Stimulated activated naive CD8-positive, alpha-beta T cell treated with anti-CD3 and anti-CD28 coated beads, Interleukin-15, amount 100 ng/mL, for 72 hours (primary cell): Measurements from ENCODE around the gene EPS8L3.
"Not testable (repeated sequence)": the region's sequence is repeated elsewhere in the genome, so short reads cannot be mapped to it uniquely, and the experiment has no call there.

Source experiments
- ATAC-seq: fragments of 150-1000 bp; cut with Tn5 transposase; 2 replicates; pipeline ENCODE4 v1.10.0; 2021; ENCODE audit warnings: mild to moderate bottlenecking, moderate library complexity
- DNase-seq, 2 donors: peaks; one replicate each; pipeline ENCODE4 v3.0.0; 2021 to 2022
- H3K27ac Mint-ChIP-seq, 2 donors: one replicate each; pipeline ENCODE4 v1.8.0; 2022; ENCODE audit warnings: mild to moderate bottlenecking in 2 of 2, mixed read lengths in 2 of 2, moderate library complexity in 2 of 2
- H3K27me3 Mint-ChIP-seq: one replicate; pipeline ENCODE4 v1.8.0; 2022; ENCODE audit warnings: mixed read lengths
- H3K4me1 Mint-ChIP-seq: one replicate; pipeline ENCODE4 v1.8.0; 2022; ENCODE audit warnings: mild to moderate bottlenecking, mixed read lengths
- H3K4me3 Mint-ChIP-seq, 2 donors: one replicate each; pipeline ENCODE4 v1.8.0; 2022; ENCODE audit warnings: mild to moderate bottlenecking in 2 of 2, mixed read lengths in 2 of 2, moderate library complexity in 1 of 2
- H3K9me3 Mint-ChIP-seq, 2 donors: one replicate each; pipeline ENCODE4 v1.8.0; 2022; ENCODE audit warnings: mixed read lengths in 2 of 2

Gene EPS8L3

DNA sequence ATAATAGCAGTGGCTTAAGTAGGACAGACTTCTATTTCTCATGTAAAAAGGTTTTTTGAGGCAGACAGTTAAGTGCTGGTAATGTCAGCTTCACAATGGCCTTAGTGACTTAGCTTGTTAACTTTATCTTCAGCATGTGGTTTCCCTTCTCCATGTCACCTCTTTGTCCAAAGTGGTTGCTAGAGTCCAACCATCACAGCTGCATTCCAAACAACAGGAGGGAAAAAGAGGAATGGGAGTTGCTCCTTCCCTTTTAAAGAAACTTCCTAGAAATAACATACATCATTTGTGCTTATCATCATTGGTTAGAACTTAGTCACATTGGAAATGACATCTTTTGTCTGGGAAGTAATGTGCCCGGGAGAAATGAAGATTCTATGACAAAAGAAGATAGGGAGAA is 41.8 kb downstream of the EPS8L3 start:
- Mint-ChIP-seq H3K27me3 (peaks cover 6% of the 10 kb centered on the region), H3K9me3 (no peaks in the 10 kb centered on the region), H3K27ac (no peak overlapping the region), H3K4me1 (peaks cover 6% of the 10 kb centered on the region), H3K4me3 (no peak overlapping the region)
- no peak for DNase-seq
- no peak for ATAC-seq

DNA sequence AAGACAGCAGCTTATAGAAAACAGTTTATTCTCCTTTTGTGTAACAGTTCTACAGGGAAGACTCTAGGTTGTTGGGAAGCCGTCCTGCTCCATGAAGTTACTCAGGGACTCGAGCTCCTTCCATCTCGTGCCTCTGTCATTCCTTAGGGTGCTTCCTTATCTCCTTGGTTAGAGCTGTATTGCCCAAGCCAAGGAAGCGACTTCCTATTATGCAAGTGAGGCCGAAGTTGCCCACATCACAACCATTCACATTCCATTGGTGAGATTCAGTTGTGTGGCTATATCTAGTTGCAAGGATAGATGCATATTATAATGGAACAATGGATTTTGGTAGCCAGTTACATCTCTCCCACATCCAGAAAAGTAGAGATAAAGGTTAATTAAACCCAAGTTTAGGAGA is 42.7 kb downstream of the EPS8L3 start:
- DNase-seq = no peak
- H3K27ac Mint-ChIP-seq = no peak overlapping the region
- peaks cover 6% of the 10 kb centered on the region for H3K27me3 Mint-ChIP-seq
- ATAC-seq = no peak
- H3K4me1 Mint-ChIP-seq = peaks cover 5% of the 10 kb centered on the region
- H3K9me3 Mint-ChIP-seq = no peaks in the 10 kb centered on the region
- H3K4me3 Mint-ChIP-seq = no peak overlapping the region

DNA sequence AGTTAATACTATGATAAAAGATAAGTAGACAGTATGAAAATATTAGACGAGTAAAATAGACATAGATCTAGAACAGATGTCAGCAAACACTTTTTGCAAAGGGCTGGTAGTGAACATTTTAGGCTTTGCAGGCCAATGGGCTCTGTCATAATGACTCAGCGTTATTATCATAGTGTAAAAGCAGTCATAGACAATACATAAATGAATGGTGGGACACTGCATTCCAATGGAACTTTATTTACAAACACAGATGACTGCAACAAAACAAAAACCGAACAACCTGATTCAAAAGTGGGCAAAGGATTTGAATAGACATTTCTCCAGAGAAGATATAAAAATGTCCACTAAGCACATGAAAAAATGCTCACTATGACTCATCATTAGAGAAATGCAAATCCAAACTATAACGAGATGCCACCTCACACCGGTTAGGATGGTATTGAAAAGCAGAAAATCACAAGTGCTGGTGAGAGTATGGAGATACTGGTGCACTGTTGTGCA is 44.3 kb downstream of the EPS8L3 start:
- Mint-ChIP-seq H3K9me3 (no peaks in the 10 kb centered on the region), H3K27ac (no peak overlapping the region), H3K4me1 (peaks cover 5% of the 10 kb centered on the region), H3K4me3 (no peak overlapping the region), H3K27me3 (peaks cover 14% of the 10 kb centered on the region)
- ATAC-seq = no peak
- no peak for DNase-seq

DNA sequence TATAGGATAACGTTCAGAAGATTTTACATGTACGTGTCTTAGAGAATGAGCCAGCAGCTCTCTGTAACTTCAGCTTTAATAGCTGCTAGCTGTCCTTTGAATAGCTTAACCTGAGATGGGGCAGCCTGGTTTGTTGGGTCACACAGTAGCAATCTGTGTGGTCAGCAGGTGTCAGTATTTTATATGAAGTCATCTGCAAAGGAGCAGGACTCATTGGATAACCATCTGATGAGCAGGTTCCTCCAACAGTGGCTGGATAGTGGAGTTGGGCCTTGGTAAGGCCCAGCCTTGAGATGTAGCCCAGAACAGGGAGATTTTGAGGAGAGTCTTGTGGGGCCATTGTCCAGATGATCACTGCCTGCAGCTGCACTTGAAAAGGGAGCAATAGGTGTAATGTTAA is 45.2 kb downstream of the EPS8L3 start:
- Mint-ChIP-seq H3K4me1 (peaks cover 5% of the 10 kb centered on the region), H3K27me3 (peaks cover 23% of the 10 kb centered on the region), H3K4me3 (no peak overlapping the region)

DNA sequence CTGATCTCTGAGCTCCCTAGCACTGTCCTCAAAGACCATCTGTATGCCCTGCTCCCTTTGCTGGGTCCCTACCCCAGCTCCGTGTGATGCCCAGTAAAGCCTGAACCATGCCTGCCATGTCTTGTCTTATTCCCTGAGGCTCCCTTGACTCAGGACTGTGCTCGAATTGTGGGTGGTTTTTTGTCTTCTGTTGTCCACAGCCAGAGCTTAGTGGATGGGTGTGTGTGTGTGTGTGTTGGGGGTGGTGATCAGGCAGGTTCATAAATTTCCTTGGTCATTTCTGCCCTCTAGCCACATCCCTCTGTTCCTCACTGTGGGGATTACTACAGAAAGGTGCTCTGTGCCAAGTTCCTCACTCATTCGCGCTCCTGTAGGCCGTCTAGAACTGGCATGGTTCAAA is 46.0 kb downstream of the EPS8L3 start:
- no peak for ATAC-seq
- peaks cover 27% of the 10 kb centered on the region for H3K27me3 Mint-ChIP-seq
- H3K4me3 Mint-ChIP-seq = no peak overlapping the region
- H3K9me3 Mint-ChIP-seq = no peaks in the 10 kb centered on the region
- H3K4me1 Mint-ChIP-seq = peaks cover 5% of the 10 kb centered on the region
- DNase-seq = no peak
- H3K27ac Mint-ChIP-seq = no peak overlapping the region

More for the DNA sequence above, 45.2 kb downstream of the EPS8L3 start:
- ATAC-seq = no peak
- no peak for DNase-seq
- no peak overlapping the region for H3K27ac Mint-ChIP-seq
- H3K9me3 Mint-ChIP-seq = no peaks in the 10 kb centered on the region

DNA sequence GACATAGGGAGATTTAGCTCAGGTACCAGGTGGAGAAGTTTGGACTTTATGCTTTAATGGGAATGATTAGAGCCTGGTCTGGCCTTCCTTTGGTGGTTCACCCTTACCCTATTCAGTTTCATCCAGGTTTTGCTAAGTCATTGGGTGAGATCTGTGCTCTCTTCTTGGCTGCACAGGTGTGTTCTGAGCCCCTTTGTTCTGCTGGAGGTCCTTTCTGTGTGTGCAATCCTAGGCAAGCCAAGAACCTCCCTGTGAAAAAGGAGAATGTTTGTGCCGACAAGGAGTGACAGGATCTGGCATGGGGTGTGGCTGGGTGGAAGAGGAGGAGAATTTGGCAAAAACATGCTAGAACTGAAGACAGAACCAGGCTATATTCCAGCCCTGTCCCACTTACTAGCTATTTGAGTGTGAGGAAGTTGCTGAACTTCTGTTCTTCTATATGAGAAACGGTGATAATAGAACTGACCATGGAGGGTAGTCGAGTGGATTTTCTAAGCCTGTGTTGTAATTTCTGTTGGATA is 47.1 kb downstream of the EPS8L3 start:
- Mint-ChIP-seq H3K27ac (peak overlapping the region; percentile 8 to 50), H3K4me3 (no peak overlapping the region), H3K27me3 (peaks cover 35% of the 10 kb centered on the region), H3K4me1 (peaks cover 5% of the 10 kb centered on the region), H3K9me3 (no peaks in the 10 kb centered on the region)
- DNase-seq (no peak), ATAC-seq (no peak)

DNA sequence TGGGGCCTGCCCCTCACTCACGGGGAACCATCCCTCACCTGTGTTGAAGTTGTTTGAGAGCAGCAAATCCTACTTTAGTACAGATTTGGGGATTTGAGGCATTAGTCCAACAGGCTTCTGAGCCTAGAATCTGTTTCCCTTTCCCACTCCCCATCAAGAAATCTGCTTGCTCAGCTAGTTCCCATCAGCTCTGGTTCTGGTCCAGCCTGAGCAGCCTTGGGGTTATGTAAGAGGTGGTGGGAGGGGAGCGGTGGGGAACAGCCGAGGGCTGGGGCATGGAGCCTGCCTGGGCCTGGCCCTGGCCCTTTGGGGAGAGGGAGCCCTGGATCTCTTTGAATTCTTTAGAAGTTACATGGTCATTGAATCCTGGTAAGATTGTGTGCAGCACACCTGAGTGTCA is 47.6 kb downstream of the EPS8L3 start:
- Mint-ChIP-seq H3K4me1 (peaks cover 5% of the 10 kb centered on the region), H3K9me3 (no peaks in the 10 kb centered on the region)

DNA sequence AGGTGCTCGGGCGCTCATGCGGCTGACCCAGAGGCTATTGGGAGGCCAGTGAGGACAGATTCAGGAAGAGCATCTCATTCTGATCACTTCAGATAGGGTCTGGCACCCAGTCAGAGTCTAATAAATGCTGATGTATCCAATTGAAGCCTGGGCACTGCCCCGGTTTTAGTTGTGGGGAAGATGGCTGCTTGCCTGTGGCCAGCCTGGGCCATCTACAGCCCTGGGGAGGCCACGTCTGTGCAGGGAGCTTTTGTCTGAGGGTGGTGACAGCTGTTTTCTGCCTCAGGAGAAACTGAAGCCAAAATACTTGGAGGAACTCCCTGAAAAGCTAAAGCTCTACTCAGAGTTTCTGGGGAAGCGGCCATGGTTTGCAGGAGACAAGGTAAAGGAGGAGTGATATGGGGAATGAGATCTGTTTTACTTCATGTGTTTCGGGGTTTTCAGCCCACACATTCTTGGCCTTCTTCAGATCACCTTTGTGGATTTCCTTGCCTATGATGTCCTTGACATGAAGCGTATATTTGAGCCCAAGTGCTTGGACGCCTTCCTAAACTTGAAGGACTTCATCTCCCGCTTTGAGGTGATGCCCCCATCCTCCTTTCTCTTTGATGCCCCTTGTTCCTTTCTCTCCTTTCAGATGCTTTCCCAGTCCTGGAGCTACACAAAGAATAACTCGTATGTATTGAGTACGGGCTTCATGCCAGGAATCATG is 48.9 kb downstream of the EPS8L3 start:
- Mint-ChIP-seq H3K27ac (peak overlapping the region in 1 of 2 donors; percentile 55), H3K9me3 (no peaks in the 10 kb centered on the region), H3K27me3 (peaks cover 35% of the 10 kb centered on the region), H3K4me3 (no peak overlapping the region), H3K4me1 (peaks cover 5% of the 10 kb centered on the region)
- DNase-seq (no peak), ATAC-seq (no peak)

More for the DNA sequence above, 47.6 kb downstream of the EPS8L3 start:
- H3K4me3 Mint-ChIP-seq = no peak overlapping the region
- no peak for ATAC-seq
- H3K27me3 Mint-ChIP-seq = peaks cover 35% of the 10 kb centered on the region
- H3K27ac Mint-ChIP-seq = peak overlapping the region in 1 of 2 donors; percentile 50
- no peak for DNase-seq

DNA sequence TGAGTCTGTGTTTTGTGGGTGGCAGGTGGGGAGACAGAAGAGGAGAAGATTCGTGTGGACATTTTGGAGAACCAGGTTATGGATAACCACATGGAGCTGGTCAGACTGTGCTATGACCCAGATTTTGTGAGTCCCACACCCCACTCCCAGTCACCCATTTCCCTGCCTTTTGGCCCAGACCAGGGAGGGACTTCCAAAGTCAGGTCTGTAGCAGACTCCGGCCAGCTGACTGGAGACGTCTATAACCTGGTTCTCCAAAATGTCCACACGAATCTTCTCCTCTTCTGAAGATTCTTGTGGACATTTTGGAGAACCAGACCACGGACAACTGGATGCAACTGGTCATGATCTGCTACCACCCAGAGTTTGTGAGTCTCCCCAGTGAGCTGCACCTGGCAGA is 50.1 kb downstream of the EPS8L3 start:
- H3K4me3 Mint-ChIP-seq = no peak overlapping the region

DNA sequence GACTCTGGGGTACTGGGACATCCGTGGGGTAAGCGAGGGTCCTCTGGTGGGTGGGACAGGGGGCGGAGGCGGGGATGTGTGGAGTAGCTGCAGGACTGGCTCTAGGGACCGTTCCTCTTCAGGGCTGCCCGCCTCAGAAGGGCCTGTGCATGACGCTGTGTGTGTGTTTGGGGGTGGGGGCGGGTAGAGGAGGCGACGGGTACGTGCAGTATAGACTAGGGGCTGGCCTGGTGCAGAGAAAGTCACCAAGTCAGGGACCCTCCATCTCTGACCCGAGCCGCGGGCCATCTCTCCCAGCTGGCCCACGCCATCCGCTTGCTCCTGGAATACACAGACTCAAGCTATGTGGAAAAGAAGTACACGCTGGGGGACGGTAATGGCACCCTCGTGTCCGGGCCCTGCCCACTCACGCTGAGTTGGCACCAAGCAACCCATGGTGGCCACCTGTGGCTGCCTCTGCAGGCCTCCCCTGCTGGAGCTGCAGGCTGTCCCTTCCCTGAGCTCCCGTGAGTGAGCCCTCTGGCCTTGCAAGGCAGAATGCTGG is 51.3 kb downstream of the EPS8L3 start:
- no peak for DNase-seq

More for the DNA sequence above, 50.1 kb downstream of the EPS8L3 start:
- H3K4me1 Mint-ChIP-seq = no peaks in the 10 kb centered on the region
- H3K27me3 Mint-ChIP-seq = peaks cover 35% of the 10 kb centered on the region
- no peak for DNase-seq
- ATAC-seq = no peak
- peaks cover 0 to 9% of the 10 kb centered on the region in 2 donors for H3K9me3 Mint-ChIP-seq
- no peak overlapping the region for H3K27ac Mint-ChIP-seq

DNA sequence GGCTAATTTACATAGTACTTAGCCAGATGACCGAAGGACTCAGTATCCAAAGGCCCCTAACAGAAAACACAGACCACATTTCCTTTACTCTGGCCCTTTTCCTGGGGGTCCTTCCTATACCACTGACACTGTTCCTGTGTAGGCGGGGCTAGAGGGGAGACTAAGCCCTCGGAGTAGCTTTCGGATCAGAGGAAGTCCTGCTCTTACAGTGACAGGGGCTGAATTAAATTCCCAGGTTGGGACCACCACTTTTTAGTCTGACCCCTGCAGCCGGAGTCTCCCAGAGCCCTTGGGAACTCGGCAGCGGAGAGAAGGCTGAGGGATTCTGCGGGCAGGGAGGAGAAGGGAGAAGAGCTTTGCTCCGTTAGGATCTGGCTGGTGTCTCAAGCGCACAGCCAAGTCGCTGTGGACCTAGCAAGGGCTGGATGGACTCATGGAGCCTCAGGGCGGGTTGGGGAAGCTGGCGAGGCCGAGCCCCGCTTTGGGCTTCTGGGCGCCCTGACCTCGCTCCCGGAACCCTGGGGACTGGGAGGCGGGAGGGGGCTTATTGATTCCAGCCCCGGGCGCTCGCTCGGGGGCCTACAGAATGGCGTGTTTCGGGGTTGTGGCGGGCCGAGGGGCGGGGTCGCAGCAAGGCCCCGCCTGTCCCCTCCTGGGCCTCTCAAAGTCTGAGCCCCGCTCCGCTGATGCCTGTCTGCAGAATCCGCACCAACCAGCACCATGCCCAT is 52.0 kb downstream of the EPS8L3 start, which contains the start of gene GSTM5:
GSTM5 (plus strand) TSS at position 659 of the 728 bp plus-strand sequence; CDS start at position 721, 62 bp downstream.
- Mint-ChIP-seq H3K4me3 (peak within 1 kb of the TSS in 1 of 2 donors; percentile 10), H3K27me3 (peaks cover 29% of the 10 kb centered on the region), H3K9me3 (peaks cover 3 to 17% of the 10 kb centered on the region in 2 donors)
- ATAC-seq = peak; percentile 65
- not testable (repeated sequence) for DNase-seq, H3K27ac Mint-ChIP-seq, H3K4me1 Mint-ChIP-seq

More for the DNA sequence above, 51.3 kb downstream of the EPS8L3 start:
- Mint-ChIP-seq H3K4me3 (peak overlapping the region in 1 of 2 donors; percentile 10), H3K27me3 (peaks cover 29% of the 10 kb centered on the region), H3K9me3 (peaks cover 3 to 17% of the 10 kb centered on the region in 2 donors), H3K4me1 (no peaks in the 10 kb centered on the region), H3K27ac (no peak overlapping the region)
- no peak for ATAC-seq

DNA sequence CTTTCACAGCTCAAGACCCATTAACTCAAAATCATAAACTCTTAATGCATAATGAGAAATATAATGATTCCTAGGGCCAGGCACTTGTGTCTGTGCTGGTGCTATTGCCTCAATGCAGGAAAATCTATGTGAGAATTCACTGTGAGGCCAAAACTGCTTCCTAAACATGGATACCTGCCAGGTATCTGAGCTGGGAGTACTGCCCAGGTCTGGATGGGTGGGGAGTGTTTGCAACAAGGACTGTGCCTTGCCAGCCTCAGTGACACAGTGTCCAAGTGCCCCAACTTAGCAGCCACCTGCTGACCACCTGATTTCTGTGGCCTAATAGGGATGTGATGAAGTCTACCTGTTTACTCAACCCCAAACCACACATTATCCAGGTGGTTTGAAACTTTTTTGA is 53.9 kb downstream of the EPS8L3 start:
- Mint-ChIP-seq H3K9me3 (peaks cover 3 to 17% of the 10 kb centered on the region in 2 donors), H3K27me3 (peaks cover 26% of the 10 kb centered on the region)
- not testable (repeated sequence) for H3K27ac Mint-ChIP-seq, H3K4me1 Mint-ChIP-seq, DNase-seq, H3K4me3 Mint-ChIP-seq, ATAC-seq

DNA sequence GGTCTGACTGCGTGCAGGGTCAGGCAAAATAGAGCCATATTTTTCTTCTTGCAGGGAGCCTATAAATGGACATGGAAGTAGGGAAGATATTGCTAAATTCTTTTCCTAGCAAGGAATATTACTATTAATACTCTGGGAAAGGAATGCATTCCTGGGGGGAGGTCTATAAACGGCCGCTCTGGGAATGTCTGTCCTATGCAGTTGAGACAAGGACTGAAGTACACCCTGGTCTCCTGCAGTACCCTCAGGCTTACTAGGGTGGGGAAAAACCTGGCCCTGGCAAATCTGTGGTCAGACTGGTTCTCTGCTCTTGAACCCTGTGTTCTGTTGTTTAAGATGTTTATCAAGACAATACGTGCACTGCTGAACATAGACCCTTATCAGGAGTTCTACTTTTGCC is 54.8 kb downstream of the EPS8L3 start:
- DNase-seq, H3K27ac Mint-ChIP-seq, H3K4me1 Mint-ChIP-seq, ATAC-seq, H3K4me3 Mint-ChIP-seq: not testable (repeated sequence)
- H3K9me3 Mint-ChIP-seq = peaks cover 3 to 22% of the 10 kb centered on the region in 2 donors
- peaks cover 17% of the 10 kb centered on the region for H3K27me3 Mint-ChIP-seq

DNA sequence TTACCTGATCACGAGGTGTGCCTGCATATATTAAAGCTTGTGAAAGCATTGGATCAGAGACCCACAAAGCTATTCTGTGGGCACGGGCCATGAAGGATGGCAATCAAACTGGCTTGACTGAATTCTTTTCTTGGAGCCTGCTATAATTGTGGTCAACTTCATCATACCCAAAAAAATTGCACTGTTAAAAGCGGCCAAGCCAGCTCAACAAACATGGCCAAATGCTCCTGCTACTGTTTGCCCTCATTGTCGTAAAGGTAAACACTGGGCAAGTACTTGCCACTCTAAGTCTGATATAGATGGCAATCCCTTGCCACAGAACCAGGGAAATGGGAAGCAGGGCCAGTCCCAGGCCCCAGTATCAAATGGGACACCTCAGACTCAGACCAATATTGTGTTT is 58.3 kb downstream of the EPS8L3 start:
- Mint-ChIP-seq H3K4me3 (no peak overlapping the region), H3K4me1 (no peaks in the 10 kb centered on the region), H3K27ac (no peak overlapping the region), H3K9me3 (peaks cover 3 to 30% of the 10 kb centered on the region in 2 donors), H3K27me3 (no peaks in the 10 kb centered on the region)
- ATAC-seq (no peak), DNase-seq (no peak)

DNA sequence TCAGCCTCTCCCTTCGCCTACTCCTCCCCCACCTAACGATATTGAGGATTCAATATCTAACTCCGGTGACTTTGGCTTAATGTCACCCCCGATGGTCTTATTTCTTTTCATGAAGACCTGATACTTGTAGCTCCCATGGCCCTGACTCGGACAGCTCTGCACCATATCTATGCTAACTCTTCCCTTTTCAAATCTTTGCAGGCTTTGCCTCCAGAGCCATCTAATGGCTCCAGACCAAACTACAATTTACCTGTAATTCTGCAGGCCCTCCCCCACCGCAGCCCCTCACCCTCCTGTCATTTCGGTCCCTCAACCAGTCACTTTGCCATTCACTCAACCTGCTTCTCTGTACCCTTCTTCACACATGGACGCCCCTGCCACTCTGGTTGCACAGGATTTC is 59.5 kb downstream of the EPS8L3 start:
- Mint-ChIP-seq H3K27ac (no peak overlapping the region), H3K4me3 (no peak overlapping the region), H3K9me3 (peaks cover 3 to 24% of the 10 kb centered on the region in 2 donors), H3K4me1 (no peaks in the 10 kb centered on the region), H3K27me3 (no peaks in the 10 kb centered on the region)
- DNase-seq (no peak), ATAC-seq (no peak)
